SK-N-MC (cell line): ENCODE results near the gene ARL10.

Source experiments
- EZH2 ChIP-seq: fragments of 200-600 bp; sonication (generic); IDR thresholded peaks from one replicate; pipeline ENCODE4 v1.6.1; 2017; ENCODE audit warnings: antibody characterized with exemption
- FOXP2 ChIP-seq: optimal IDR thresholded peaks from 2 replicates; pipeline ENCODE3; 2011; ENCODE audit warnings: mild to moderate bottlenecking, moderate library complexity; ENCODE audit not compliant: insufficient read depth; ENCODE audit errors: extremely low read length, control extremely low read depth
- POLR2AphosphoS5 ChIP-seq: IDR thresholded peaks from 2 replicates; pipeline ENCODE4 v1.6.1; 2012; ENCODE audit warnings: mild to moderate bottlenecking, low read depth, low read length, borderline replicate concordance

- no peak for TF ChIP-seq POLR2AphosphoS5
- no peak for TF ChIP-seq EZH2
- no peak for TF ChIP-seq FOXP2
Measured at GRCh38 chr5:176362233-176362490, 3.1 kb upstream of the ARL10 start.
